Epithelial cell of proximal tubule (primary cell): ENCODE results near the gene DCAF8L1. TPM values are rescaled to one million over a fixed set of nuclear protein-coding genes. Genes with fewer than 3 reads are reported as not detected.
"Not testable (repeated sequence)": the region's sequence is repeated elsewhere in the genome, so short reads cannot be mapped to it uniquely, and the experiment has no call there.

Source experiments
- DNase-seq: peaks from one replicate; pipeline ENCODE4 v3.0.0-alpha.2; 2011; ENCODE audit warnings: low read depth
- H3K4me3 ChIP-seq: 2 replicates; pipeline ENCODE4 v1.5.1; 2011; ENCODE audit warnings: low read depth, mild to moderate bottlenecking, low read length
- total RNA-seq: library from RNA; depleted of rRNA; stranded (reverse); fragments of >200 nt; gene quantifications from 2 replicates; pipeline ENCODE4 v1.2.3, GENCODE V29; 2015
- TF ChIP-seq, protein P1 (sequence below): conservative IDR thresholded peaks from 2 replicates; pipeline ENCODE4 v1.5.1; 2012; ENCODE audit warnings: low read depth, mild to moderate bottlenecking, low read length

DCAF8L1 gene
- total RNA-seq, 1 donor from 2014 or later: not detected

DNA sequence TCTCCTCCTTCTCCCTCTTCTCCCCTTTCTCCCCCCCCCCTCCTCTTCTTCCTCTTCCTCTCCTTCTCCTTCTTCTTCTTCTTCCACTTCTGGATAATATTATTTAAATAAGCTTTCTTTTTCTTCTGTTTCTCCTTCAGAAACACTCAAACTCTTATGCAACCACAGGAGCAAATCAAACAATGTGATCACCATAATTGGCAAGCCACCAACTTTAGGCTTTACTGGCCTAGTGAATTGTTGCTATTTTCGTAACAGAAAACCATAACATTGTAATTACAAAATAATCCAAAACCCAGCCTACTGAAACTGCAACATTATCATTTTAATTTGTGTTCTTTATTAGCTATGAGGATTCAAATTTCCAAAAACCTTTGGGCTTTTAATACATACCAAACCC lies 14.3 kb downstream of the DCAF8L1 start:
- TF ChIP-seq, protein P1, sequence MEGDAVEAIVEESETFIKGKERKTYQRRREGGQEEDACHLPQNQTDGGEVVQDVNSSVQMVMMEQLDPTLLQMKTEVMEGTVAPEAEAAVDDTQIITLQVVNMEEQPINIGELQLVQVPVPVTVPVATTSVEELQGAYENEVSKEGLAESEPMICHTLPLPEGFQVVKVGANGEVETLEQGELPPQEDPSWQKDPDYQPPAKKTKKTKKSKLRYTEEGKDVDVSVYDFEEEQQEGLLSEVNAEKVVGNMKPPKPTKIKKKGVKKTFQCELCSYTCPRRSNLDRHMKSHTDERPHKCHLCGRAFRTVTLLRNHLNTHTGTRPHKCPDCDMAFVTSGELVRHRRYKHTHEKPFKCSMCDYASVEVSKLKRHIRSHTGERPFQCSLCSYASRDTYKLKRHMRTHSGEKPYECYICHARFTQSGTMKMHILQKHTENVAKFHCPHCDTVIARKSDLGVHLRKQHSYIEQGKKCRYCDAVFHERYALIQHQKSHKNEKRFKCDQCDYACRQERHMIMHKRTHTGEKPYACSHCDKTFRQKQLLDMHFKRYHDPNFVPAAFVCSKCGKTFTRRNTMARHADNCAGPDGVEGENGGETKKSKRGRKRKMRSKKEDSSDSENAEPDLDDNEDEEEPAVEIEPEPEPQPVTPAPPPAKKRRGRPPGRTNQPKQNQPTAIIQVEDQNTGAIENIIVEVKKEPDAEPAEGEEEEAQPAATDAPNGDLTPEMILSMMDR: no peak
- no peak overlapping the region for H3K4me3 ChIP-seq
- no peak for DNase-seq

DNA sequence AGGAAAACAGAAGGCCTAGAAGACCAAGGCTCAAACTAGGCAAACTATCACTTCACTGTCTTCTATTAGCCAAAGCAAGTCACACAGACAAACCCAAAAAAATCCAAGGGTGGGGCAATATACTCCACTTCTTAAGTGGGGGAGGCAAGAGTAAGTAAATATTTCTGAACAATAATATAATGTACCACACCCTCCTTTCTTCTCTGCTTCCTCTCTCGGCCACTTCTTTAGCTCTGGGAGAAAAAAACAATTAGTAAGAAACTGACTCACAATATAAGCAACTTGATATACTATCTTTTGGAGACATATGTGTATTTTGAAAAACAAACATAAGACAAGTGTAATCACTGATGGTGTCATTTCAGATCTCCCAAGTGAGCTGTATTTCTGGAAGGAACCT lies 14.8 kb downstream of the DCAF8L1 start:
- no peak for DNase-seq
- TF ChIP-seq, protein P1: no peak
- H3K4me3 ChIP-seq: no peak overlapping the region

DNA sequence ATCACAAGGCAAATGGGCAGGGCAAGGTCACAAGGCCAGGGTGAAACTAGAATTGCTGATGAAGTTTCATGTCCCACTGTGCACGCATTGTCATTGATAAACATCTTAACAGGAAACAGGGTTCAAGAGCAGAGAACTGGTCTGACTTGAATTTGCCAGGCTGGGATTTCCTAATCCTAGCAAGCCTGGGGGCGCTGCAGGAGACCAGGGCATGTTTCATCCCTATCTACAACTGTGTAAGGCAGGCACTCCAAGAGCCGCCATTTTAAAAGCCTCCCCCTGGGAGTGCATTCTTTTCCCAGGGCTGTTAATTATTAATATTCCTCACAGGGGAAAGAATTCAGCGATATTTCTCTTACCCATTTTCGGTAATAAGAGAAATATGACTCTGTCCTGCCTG lies 15.9 kb downstream of the DCAF8L1 start:
- DNase-seq, H3K4me3 ChIP-seq: not testable (repeated sequence)

DNA sequence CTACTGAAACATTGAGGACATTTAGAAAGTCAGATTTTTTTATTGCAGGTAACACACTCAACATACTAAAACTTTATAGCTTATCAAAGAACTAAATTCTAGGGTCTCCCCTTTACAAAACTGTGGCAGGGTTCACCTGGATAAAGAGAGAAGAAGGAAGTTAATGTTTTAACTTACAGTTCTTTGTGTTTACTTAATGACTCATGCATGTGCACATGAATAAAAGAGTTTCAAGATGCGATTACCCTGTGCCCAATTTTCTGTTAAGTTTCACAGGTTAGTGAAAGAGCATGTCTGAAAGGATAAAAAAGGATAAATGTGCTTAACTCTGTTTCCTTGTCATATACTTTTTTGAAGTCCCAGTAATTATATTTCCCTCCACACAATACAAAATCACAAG lies 16.8 kb downstream of the DCAF8L1 start:
- TF ChIP-seq, protein P1: no peak
- no peak for DNase-seq

DNA sequence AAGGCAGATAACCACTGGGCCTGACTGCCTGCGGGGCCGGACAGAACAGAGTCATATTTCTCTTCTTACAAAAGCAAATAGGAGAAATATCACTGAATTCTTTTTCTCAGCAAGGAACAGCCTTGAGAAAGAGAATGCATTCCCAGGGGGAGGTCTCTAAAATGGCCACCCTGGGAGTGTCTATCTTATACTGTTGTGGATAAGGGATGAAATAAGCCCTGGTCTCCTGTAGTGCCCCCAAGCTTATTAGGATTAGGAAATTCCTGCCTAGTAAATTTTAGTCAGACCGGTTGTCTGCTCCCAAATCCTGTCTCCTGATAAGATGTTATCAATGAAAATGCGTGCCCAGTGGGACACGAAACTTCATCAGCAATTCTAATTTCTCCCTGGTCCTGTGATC lies 20.8 kb downstream of the DCAF8L1 start:
- H3K4me3 ChIP-seq, DNase-seq: not testable (repeated sequence)

More for the DNA sequence above, 16.8 kb downstream of the DCAF8L1 start:
- H3K4me3 ChIP-seq: no peak overlapping the region

DNA sequence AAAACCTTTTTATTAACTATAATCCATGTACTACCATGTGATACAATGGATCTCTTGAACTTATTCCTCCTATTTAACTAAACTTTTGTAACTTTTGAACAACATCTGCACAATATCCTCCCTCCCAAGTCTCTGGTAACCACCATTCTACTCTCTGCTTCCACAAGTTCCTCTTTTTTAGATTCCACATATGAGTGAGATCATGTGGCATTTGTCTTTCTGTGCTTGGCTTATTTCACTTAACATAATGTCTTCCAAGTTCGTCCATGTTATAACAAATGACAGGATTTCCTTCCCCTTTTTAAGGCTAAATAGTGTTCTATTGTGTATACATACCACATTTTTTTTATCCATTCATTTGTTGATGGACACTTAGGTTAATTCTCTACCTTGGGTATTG lies 28.1 kb downstream of the DCAF8L1 start:
- no peak for DNase-seq
- TF ChIP-seq, protein P1: no peak

DNA sequence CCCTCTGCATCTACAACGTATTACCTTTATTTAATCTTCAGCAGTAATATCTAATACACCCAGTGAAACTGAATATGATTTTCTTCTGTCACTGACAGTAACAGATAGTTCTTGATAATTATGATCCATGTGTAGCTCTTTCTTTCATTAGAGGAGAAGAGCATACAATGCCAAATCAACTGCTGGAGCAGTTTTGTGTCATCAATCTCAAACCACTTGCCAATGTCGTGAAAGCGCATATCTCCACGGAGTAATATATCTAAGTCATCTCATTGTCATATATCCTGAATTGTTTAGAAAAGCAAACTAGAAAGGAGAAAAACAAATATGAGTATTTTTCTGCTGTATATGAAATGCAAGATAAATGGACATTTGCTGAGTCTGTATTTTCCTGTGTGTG lies 47.9 kb downstream of the DCAF8L1 start:
- TF ChIP-seq, protein P1: no peak
- DNase-seq: no peak
- H3K4me3 ChIP-seq: no peak overlapping the region

More for the DNA sequence above, 28.1 kb downstream of the DCAF8L1 start:
- no peak overlapping the region for H3K4me3 ChIP-seq

Other genes with a start within 250 kb of the DCAF8L1 start
- gene MAGEB10, start 173.5 kb downstream of the DCAF8L1 start, total RNA-seq: not detected in 2 replicates